Measurements from ENCODE around the gene SH3BGRL3. TPM values are rescaled to one million over a fixed set of nuclear protein-coding genes. Genes with fewer than 3 reads are reported as not detected.
"Not testable (repeated sequence)": the region's sequence is repeated elsewhere in the genome, so short reads cannot be mapped to it uniquely, and the experiment has no call there.

The SH3BGRL3 gene
- total RNA-seq, 1 donor from 2014 or later, result 140 TPM

- Mint-ChIP-seq H3K27ac (ENCODE audit: unreplicated experiment) (no peak overlapping the region), H3K4me3 (ENCODE audit: unreplicated experiment) (no peak overlapping the region), H3K36me3 (ENCODE audit: unreplicated experiment) (no peaks in the 10 kb centered on the region), H3K4me1 (ENCODE audit: unreplicated experiment) (peaks cover 9% of the 10 kb centered on the region), H3K9me3 (ENCODE audit: unreplicated experiment) (no peaks in the 10 kb centered on the region), H3K27me3 (ENCODE audit: unreplicated experiment) (no peaks in the 10 kb centered on the region)
- TF ChIP-seq CTCF (IDR thresholded peaks at IDR 0.05), result no peak
- DNase-seq (ENCODE audit: extremely low spot score, unreplicated experiment), result no peak
These were observed 10.4 kb downstream of the SH3BGRL3 start for GRCh38 chr1:26290122-26290881.

- no peak for TF ChIP-seq CTCF (IDR thresholded peaks at IDR 0.05)
- Mint-ChIP-seq H3K4me1 (ENCODE audit: unreplicated experiment) (peaks cover 9% of the 10 kb centered on the region), H3K4me3 (ENCODE audit: unreplicated experiment) (no peak overlapping the region), H3K27ac (ENCODE audit: unreplicated experiment) (no peak overlapping the region), H3K27me3 (ENCODE audit: unreplicated experiment) (no peaks in the 10 kb centered on the region), H3K9me3 (ENCODE audit: unreplicated experiment) (no peaks in the 10 kb centered on the region), H3K36me3 (ENCODE audit: unreplicated experiment) (no peaks in the 10 kb centered on the region)
- DNase-seq (ENCODE audit: extremely low spot score, unreplicated experiment), result no peak
These were observed 11.0 kb downstream of the SH3BGRL3 start for GRCh38 chr1:26290882-26291261.

- peaks cover 9% of the 10 kb centered on the region for H3K4me1 Mint-ChIP-seq (ENCODE audit: unreplicated experiment)
These were observed 11.5 kb downstream of the SH3BGRL3 start for GRCh38 chr1:26291433-26291832.

GRCh38 chr1:26291939-26292338 lies 12.1 kb downstream of the SH3BGRL3 start:
- H3K4me1 Mint-ChIP-seq (ENCODE audit: unreplicated experiment), result peaks cover 8% of the 10 kb centered on the region
- no peaks in the 10 kb centered on the region for H3K36me3 Mint-ChIP-seq (ENCODE audit: unreplicated experiment)
- no peak overlapping the region for H3K27ac Mint-ChIP-seq (ENCODE audit: unreplicated experiment)
- H3K4me3 Mint-ChIP-seq (ENCODE audit: unreplicated experiment), result no peak overlapping the region
- TF ChIP-seq CTCF (IDR thresholded peaks at IDR 0.05), result no peak
- no peaks in the 10 kb centered on the region for H3K9me3 Mint-ChIP-seq (ENCODE audit: unreplicated experiment)
- DNase-seq (ENCODE audit: extremely low spot score, unreplicated experiment), result no peak
- no peaks in the 10 kb centered on the region for H3K27me3 Mint-ChIP-seq (ENCODE audit: unreplicated experiment)

More at GRCh38 chr1:26291433-26291832, 11.5 kb downstream of the SH3BGRL3 start:
- no peaks in the 10 kb centered on the region for H3K36me3 Mint-ChIP-seq (ENCODE audit: unreplicated experiment)
- H3K9me3 Mint-ChIP-seq (ENCODE audit: unreplicated experiment), result no peaks in the 10 kb centered on the region
- H3K4me3 Mint-ChIP-seq (ENCODE audit: unreplicated experiment), result no peak overlapping the region
- no peaks in the 10 kb centered on the region for H3K27me3 Mint-ChIP-seq (ENCODE audit: unreplicated experiment)
- no peak for DNase-seq (ENCODE audit: extremely low spot score, unreplicated experiment)
- no peak for TF ChIP-seq CTCF (IDR thresholded peaks at IDR 0.05)
- no peak overlapping the region for H3K27ac Mint-ChIP-seq (ENCODE audit: unreplicated experiment)

- not testable (repeated sequence) for H3K9me3 Mint-ChIP-seq (ENCODE audit: unreplicated experiment); H3K4me1 Mint-ChIP-seq (ENCODE audit: unreplicated experiment); H3K4me3 Mint-ChIP-seq (ENCODE audit: unreplicated experiment); H3K36me3 Mint-ChIP-seq (ENCODE audit: unreplicated experiment); H3K27me3 Mint-ChIP-seq (ENCODE audit: unreplicated experiment); H3K27ac Mint-ChIP-seq (ENCODE audit: unreplicated experiment); DNase-seq (ENCODE audit: extremely low spot score, unreplicated experiment)
These were observed 12.8 kb downstream of the SH3BGRL3 start for GRCh38 chr1:26292735-26293134.

Data from osteocyte (in vitro differentiated cells).